Naive thymus-derived CD4-positive, alpha-beta T cell (primary cell): ENCODE measurements around the gene FSIP1. TPM values are rescaled to one million over a fixed set of nuclear protein-coding genes. Genes with fewer than 3 reads are reported as not detected.

ENCODE experiments used
- ATAC-seq: fragments of 150-1000 bp; cut with Tn5 transposase; 2 replicates; pipeline ENCODE4 v1.10.0; 2021; ENCODE audit warnings: mild to moderate bottlenecking, moderate library complexity
- CTCF ChIA-PET: fragments of 350-600 bp; sonication (Branson Sonifier 250); formaldehyde crosslinking; loops from one replicate; lab custom pipeline; 2021; ENCODE audit warnings: antibody characterized with exemption; lab: Charles Lee
- POLR2A ChIA-PET: fragments of 350-600 bp; sonication (Branson Sonifier 250); formaldehyde crosslinking; loops from one replicate; lab custom pipeline; 2021; ENCODE audit warnings: antibody characterized with exemption, inconsistent platforms; lab: Charles Lee
- DNase-seq, 9 donors: peaks; one replicate each; pipeline versions ENCODE4 v3.0.0 to v3.0.0-alpha.2; 2020 to 2022; ENCODE audit warnings: mixed read lengths in 1 of 9
- H3K27ac ChIP-seq: one replicate; pipeline ENCODE4 v1.7.0; 2013; ENCODE audit warnings: mild to moderate bottlenecking, low read depth, low read length, moderate library complexity
- H3K27me3 ChIP-seq, 2 donors: one replicate each; pipeline ENCODE4 v1.7.0; 2013; ENCODE audit warnings: low read length in 2 of 2, mild to moderate bottlenecking in 2 of 2, moderate library complexity in 2 of 2; ENCODE audit not compliant: control insufficient read depth in 2 of 2, insufficient read depth in 2 of 2
- H3K36me3 ChIP-seq, 3 experiments: 1 replicate in 2 of 3; 2 replicates in 1 of 3; pipeline ENCODE4 v1.7.0; 2013; ENCODE audit warnings: low read length in 3 of 3, mild to moderate bottlenecking in 3 of 3, moderate library complexity in 1 of 3; ENCODE audit not compliant: insufficient read depth in 3 of 3, control insufficient read depth in 2 of 3
- H3K4me1 ChIP-seq, 2 donors: one replicate each; pipeline ENCODE4 v1.7.0; 2013; ENCODE audit warnings: low read length in 2 of 2, mild to moderate bottlenecking in 2 of 2, moderate library complexity in 1 of 2; ENCODE audit not compliant: control insufficient read depth in 2 of 2, insufficient read depth in 2 of 2
- H3K4me3 ChIP-seq: 2 replicates; pipeline ENCODE4 v1.7.0; 2013; ENCODE audit warnings: mild to moderate bottlenecking, low read length
- H3K9me3 ChIP-seq, 3 experiments: 1 replicate in 2 of 3; 2 replicates in 1 of 3; pipeline ENCODE4 v1.7.0; 2013; ENCODE audit warnings: low read length in 3 of 3; ENCODE audit not compliant: control insufficient read depth in 2 of 3
- H3K27ac Mint-ChIP-seq, 9 donors: one replicate each; pipeline ENCODE4 v1.8.0; 2020 to 2022; ENCODE audit warnings: mixed read lengths in 9 of 9, mild to moderate bottlenecking in 8 of 9, moderate library complexity in 5 of 9, inconsistent platforms in 2 of 9
- H3K27me3 Mint-ChIP-seq, 5 donors: one replicate each; pipeline ENCODE4 v1.8.0; 2021 to 2022; ENCODE audit warnings: mixed read lengths in 5 of 5, mild to moderate bottlenecking in 1 of 5
- H3K36me3 Mint-ChIP-seq, 5 donors: one replicate each; pipeline ENCODE4 v1.8.0; 2020 to 2022; ENCODE audit warnings: mixed read lengths in 5 of 5, mild to moderate bottlenecking in 3 of 5, inconsistent platforms in 1 of 5
- H3K4me1 Mint-ChIP-seq, 7 donors: one replicate each; pipeline ENCODE4 v1.8.0; 2020 to 2022; ENCODE audit warnings: mixed read lengths in 7 of 7, mild to moderate bottlenecking in 3 of 7, inconsistent platforms in 1 of 7
- H3K4me3 Mint-ChIP-seq, 10 donors: one replicate each; pipeline ENCODE4 v1.8.0; 2020 to 2022; ENCODE audit warnings: mild to moderate bottlenecking in 10 of 10, mixed read lengths in 10 of 10, moderate library complexity in 6 of 10, inconsistent platforms in 2 of 10
- H3K9me3 Mint-ChIP-seq, 11 donors: one replicate each; pipeline ENCODE4 v1.8.0; 2020 to 2022; ENCODE audit warnings: mixed read lengths in 11 of 11, mild to moderate bottlenecking in 4 of 11, inconsistent platforms in 1 of 11, moderate library complexity in 1 of 11
- intact Hi-C, 2 donors: fragments of 100-400 bp; cut with micrococcal nuclease; formaldehyde crosslinking; loops; one replicate each; pipeline ENCODE4 v1.15.1; 2023
- polyA plus RNA-seq, 2 donors: library from polyadenylated mRNA; unstranded; fragments of 300-500 nt; fragmentation: Illumina TruSeq; gene quantifications; one replicate each; pipeline ENCODE4 v1.2.3, GENCODE V29; 2021
- total RNA-seq, 6 experiments: library from RNA in 5 of 6; stranded (reverse) in 5 of 6; gene quantifications; 1 replicate in 5 of 6; 2 replicates in 1 of 6; pipeline ENCODE4 v1.2.3 and lab custom pipeline; 2021 to 2026

The FSIP1 gene
- total and polyA plus RNA-seq, 7 experiments from 2014 or later: 0.14 to 0.51 (median 0.26) TPM; not detected in 1

- no peak for DNase-seq
- CTCF ChIA-PET: no interaction called here
- H3K4me1 Mint-ChIP-seq: peaks cover 0 to 2% (median 0%) of the 10 kb centered on the region in 7 donors
Measured at GRCh38 chr15:39743611-39744010, 39.0 kb downstream of the FSIP1 start.

GRCh38 chr15:39741258-39741657 lies 41.4 kb downstream of the FSIP1 start:
- no peak overlapping the region for H3K4me3 ChIP-seq
- H3K4me1 ChIP-seq: no peaks in the 10 kb centered on the region
- no peaks in the 10 kb centered on the region for H3K36me3 Mint-ChIP-seq
- no peaks in the 10 kb centered on the region for H3K9me3 ChIP-seq
- no peak for ATAC-seq
- POLR2A ChIA-PET: no interaction called here
- no peaks in the 10 kb centered on the region for H3K36me3 ChIP-seq
- no peaks in the 10 kb centered on the region for H3K27me3 ChIP-seq
- no peaks in the 10 kb centered on the region for H3K4me1 Mint-ChIP-seq
- peaks cover 10 to 56% (median 22%) of the 10 kb centered on the region in 5 donors for H3K27me3 Mint-ChIP-seq
- H3K27ac Mint-ChIP-seq: no peak overlapping the region
- no peaks in the 10 kb centered on the region for H3K9me3 Mint-ChIP-seq
- no peak for DNase-seq
- CTCF ChIA-PET: interaction anchor here (1.2 to 1.5 kb wide), 2 partner anchors 14 to 15 kb away, joined by 4 read pairs; no protein-coding TSS in a partner anchor
- no peak overlapping the region for H3K27ac ChIP-seq
- H3K4me3 Mint-ChIP-seq: no peak overlapping the region
- intact Hi-C loops: no loop called here

More at GRCh38 chr15:39743611-39744010, 39.0 kb downstream of the FSIP1 start:
- Histone ChIP-seq H3K9me3 (no peaks in the 10 kb centered on the region), H3K4me1 (no peaks in the 10 kb centered on the region), H3K36me3 (no peaks in the 10 kb centered on the region), H3K4me3 (no peak overlapping the region), H3K27ac (no peak overlapping the region), H3K27me3 (no peaks in the 10 kb centered on the region)
- Mint-ChIP-seq H3K36me3 (no peaks in the 10 kb centered on the region), H3K27ac (no peak overlapping the region), H3K27me3 (peaks cover 18 to 58% (median 28%) of the 10 kb centered on the region in 5 donors), H3K9me3 (no peaks in the 10 kb centered on the region), H3K4me3 (no peak overlapping the region)
- intact Hi-C loops: no loop called here
- POLR2A ChIA-PET: no interaction called here
- no peak for ATAC-seq

- H3K9me3 ChIP-seq: no peaks in the 10 kb centered on the region
- Mint-ChIP-seq H3K36me3 (no peaks in the 10 kb centered on the region), H3K27me3 (peaks cover 9 to 47% (median 15%) of the 10 kb centered on the region in 5 donors)
Measured at GRCh38 chr15:39738998-39739397, 43.6 kb downstream of the FSIP1 start.

GRCh38 chr15:39737196-39737550 lies 45.5 kb downstream of the FSIP1 start:
- ATAC-seq: no peak
- no peaks in the 10 kb centered on the region for H3K4me1 Mint-ChIP-seq
- Histone ChIP-seq H3K9me3 (no peaks in the 10 kb centered on the region), H3K4me1 (no peaks in the 10 kb centered on the region), H3K36me3 (no peaks in the 10 kb centered on the region), H3K4me3 (no peak overlapping the region), H3K27me3 (no peaks in the 10 kb centered on the region), H3K27ac (no peak overlapping the region)
- intact Hi-C loops: no loop called here
- DNase-seq: no peak
- H3K9me3 Mint-ChIP-seq: no peaks in the 10 kb centered on the region
- CTCF ChIA-PET: no interaction called here
- POLR2A ChIA-PET: no interaction called here
- peaks cover 0 to 45% (median 5%) of the 10 kb centered on the region in 5 donors for H3K27me3 Mint-ChIP-seq
- no peaks in the 10 kb centered on the region for H3K36me3 Mint-ChIP-seq
- no peak overlapping the region for H3K4me3 Mint-ChIP-seq
- no peak overlapping the region for H3K27ac Mint-ChIP-seq

More at GRCh38 chr15:39738998-39739397, 43.6 kb downstream of the FSIP1 start:
- H3K4me1 ChIP-seq: no peaks in the 10 kb centered on the region
- Mint-ChIP-seq H3K27ac (no peak overlapping the region), H3K9me3 (no peaks in the 10 kb centered on the region), H3K4me3 (no peak overlapping the region), H3K4me1 (no peaks in the 10 kb centered on the region)
- no peaks in the 10 kb centered on the region for H3K27me3 ChIP-seq
- no peak overlapping the region for H3K4me3 ChIP-seq
- H3K36me3 ChIP-seq: no peaks in the 10 kb centered on the region
- H3K27ac ChIP-seq: no peak overlapping the region
- ChIA-PET CTCF (no interaction called here), POLR2A (no interaction called here)
- DNase-seq: no peak
- no peak for ATAC-seq
- intact Hi-C loops: no loop called here

DNA sequence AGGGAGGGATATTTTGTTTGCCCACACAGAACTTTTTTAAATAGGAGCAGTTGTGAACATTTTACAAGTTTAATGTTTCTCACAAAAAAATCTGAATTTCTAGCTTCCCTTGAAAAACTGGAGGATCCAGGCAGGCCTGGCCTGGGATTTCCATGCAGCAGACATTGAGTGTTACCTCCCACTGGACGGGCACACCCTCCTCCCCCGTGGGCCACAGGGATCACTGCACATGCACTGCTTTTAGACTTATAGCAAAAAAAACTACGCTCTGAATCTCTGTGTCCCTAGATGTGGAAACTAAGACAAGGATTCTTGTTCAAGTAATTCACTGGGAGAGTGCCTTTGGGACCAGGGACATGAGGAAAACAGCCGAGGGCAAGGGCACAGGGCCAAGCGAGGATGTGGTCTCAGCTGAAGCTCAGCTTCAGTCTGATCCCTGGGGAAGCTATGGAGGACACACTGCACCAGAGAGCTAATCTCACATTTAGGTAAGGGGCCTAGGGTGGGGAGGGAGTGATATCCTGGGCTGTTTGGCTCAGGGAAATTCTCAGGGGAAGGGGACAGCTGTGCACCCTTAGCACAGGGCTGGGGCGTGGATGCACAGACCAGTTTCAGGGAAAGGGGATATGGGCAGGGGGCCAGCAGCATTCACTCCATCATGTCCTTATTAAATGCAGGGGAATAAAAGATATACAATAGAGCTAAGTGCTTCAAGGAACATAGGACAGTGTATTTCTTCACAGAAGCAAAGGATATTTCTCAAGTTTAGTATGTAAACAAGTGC lies 46.0 kb downstream of the FSIP1 start:
- Histone ChIP-seq H3K4me3 (no peak overlapping the region), H3K4me1 (no peaks in the 10 kb centered on the region), H3K27me3 (no peaks in the 10 kb centered on the region), H3K9me3 (no peaks in the 10 kb centered on the region), H3K27ac (no peak overlapping the region), H3K36me3 (no peaks in the 10 kb centered on the region)
- Mint-ChIP-seq H3K4me1 (no peaks in the 10 kb centered on the region), H3K27ac (no peak overlapping the region), H3K4me3 (no peak overlapping the region), H3K36me3 (no peaks in the 10 kb centered on the region), H3K9me3 (no peaks in the 10 kb centered on the region), H3K27me3 (peaks cover 0 to 39% (median 5%) of the 10 kb centered on the region in 5 donors)
- CTCF ChIA-PET: no interaction called here
- POLR2A ChIA-PET: no interaction called here
- intact Hi-C loops: no loop called here
- ATAC-seq (no peak), DNase-seq (no peak)

DNA sequence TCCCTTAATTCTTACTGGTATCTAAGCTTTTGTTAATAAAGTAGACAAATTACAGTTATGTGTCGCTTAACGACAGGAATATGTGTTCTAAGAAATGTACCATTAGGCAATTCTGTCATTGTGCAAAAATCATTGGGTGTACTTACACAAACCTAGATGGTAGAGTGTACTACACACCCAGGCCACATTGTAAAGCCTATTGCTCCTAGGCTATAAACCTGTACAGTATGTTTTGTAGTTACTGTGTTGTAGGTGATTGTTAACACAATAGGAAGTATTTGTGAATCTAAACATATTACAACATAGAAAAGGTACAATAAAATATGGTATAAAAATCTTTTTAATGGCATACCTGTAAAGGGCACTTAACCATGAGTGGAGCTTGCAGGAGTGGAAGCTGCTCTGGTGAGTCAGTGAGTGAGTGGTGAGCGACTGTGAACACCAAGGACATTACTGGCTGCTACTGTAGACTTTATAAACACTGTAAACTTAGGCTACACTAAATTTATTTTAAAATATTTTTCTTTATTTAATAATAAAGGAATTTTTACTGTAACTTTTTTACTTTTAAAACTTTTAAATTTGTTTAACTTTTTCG lies 47.4 kb downstream of the FSIP1 start:
- Mint-ChIP-seq H3K4me3 (no peak overlapping the region), H3K27ac (no peak overlapping the region), H3K9me3 (no peaks in the 10 kb centered on the region), H3K36me3 (no peaks in the 10 kb centered on the region), H3K27me3 (peaks cover 0 to 36% (median 5%) of the 10 kb centered on the region in 5 donors), H3K4me1 (no peaks in the 10 kb centered on the region)
- H3K27me3 ChIP-seq: no peaks in the 10 kb centered on the region
- ATAC-seq (no peak), DNase-seq (no peak)
- no peaks in the 10 kb centered on the region for H3K9me3 ChIP-seq
- no peaks in the 10 kb centered on the region for H3K4me1 ChIP-seq
- intact Hi-C loops: no loop called here
- ChIA-PET POLR2A (no interaction called here), CTCF (no interaction called here)
- H3K4me3 ChIP-seq: no peak overlapping the region
- no peaks in the 10 kb centered on the region for H3K36me3 ChIP-seq
- H3K27ac ChIP-seq: no peak overlapping the region

GRCh38 chr15:39731266-39731665 lies 51.4 kb downstream of the FSIP1 start:
- no peak overlapping the region for H3K4me3 Mint-ChIP-seq
- CTCF ChIA-PET: no interaction called here
- no peaks in the 10 kb centered on the region for H3K4me1 Mint-ChIP-seq
- intact Hi-C loops: no loop called here
- H3K27me3 Mint-ChIP-seq: peaks cover 0 to 39% (median 5%) of the 10 kb centered on the region in 5 donors
- no peak overlapping the region for H3K27ac Mint-ChIP-seq
- Histone ChIP-seq H3K4me1 (no peaks in the 10 kb centered on the region), H3K36me3 (no peaks in the 10 kb centered on the region), H3K9me3 (no peaks in the 10 kb centered on the region), H3K4me3 (no peak overlapping the region), H3K27ac (no peak overlapping the region), H3K27me3 (no peaks in the 10 kb centered on the region)
- no peaks in the 10 kb centered on the region for H3K9me3 Mint-ChIP-seq
- POLR2A ChIA-PET: no interaction called here
- no peak for ATAC-seq
- H3K36me3 Mint-ChIP-seq: no peaks in the 10 kb centered on the region
- no peak for DNase-seq
